Measurements from ENCODE around the gene TMEM69.
"Not testable (repeated sequence)": the region's sequence is repeated elsewhere in the genome, so short reads cannot be mapped to it uniquely, and the experiment has no call there.

Gene TMEM69

GRCh38 chr1:45694823-45695222 is 6.8 kb downstream of the TMEM69 start:
- H3K9me3 ChIP-seq: no peaks in the 10 kb centered on the region
- TF ChIP-seq CTCF (IDR thresholded peaks at IDR 0.05; ENCODE audit: low read depth, low read length): no peak
- H3K4me3 ChIP-seq (ENCODE audit: low read depth, low read length): no peak overlapping the region
- no peaks in the 10 kb centered on the region for H3K36me3 ChIP-seq
- no peaks in the 10 kb centered on the region for H3K27me3 ChIP-seq
- no peaks in the 10 kb centered on the region for H3K4me1 ChIP-seq
- DNase-seq: no peak

GRCh38 chr1:45704637-45705036 is 16.7 kb downstream of the TMEM69 start:
- TF ChIP-seq CTCF (IDR thresholded peaks at IDR 0.05; ENCODE audit: low read depth, low read length): no peak
- H3K9me3 ChIP-seq: no peaks in the 10 kb centered on the region
- no peak for DNase-seq
- H3K36me3 ChIP-seq: no peaks in the 10 kb centered on the region
- no peak overlapping the region for H3K4me3 ChIP-seq (ENCODE audit: low read depth, low read length)
- no peaks in the 10 kb centered on the region for H3K27me3 ChIP-seq
- H3K4me1 ChIP-seq: no peaks in the 10 kb centered on the region

GRCh38 chr1:45713711-45714110 is 25.7 kb downstream of the TMEM69 start:
- H3K4me3 ChIP-seq (ENCODE audit: low read depth, low read length): no peak overlapping the region
- no peaks in the 10 kb centered on the region for H3K4me1 ChIP-seq
- no peaks in the 10 kb centered on the region for H3K27me3 ChIP-seq
- H3K36me3 ChIP-seq: no peaks in the 10 kb centered on the region
- DNase-seq: no peak
- TF ChIP-seq CTCF (IDR thresholded peaks at IDR 0.05; ENCODE audit: low read depth, low read length): no peak
- no peaks in the 10 kb centered on the region for H3K9me3 ChIP-seq

- no peaks in the 10 kb centered on the region for H3K4me1 ChIP-seq
- DNase-seq: no peak
- no peaks in the 10 kb centered on the region for H3K36me3 ChIP-seq
- no peaks in the 10 kb centered on the region for H3K27me3 ChIP-seq
- no peak overlapping the region for H3K4me3 ChIP-seq (ENCODE audit: low read depth, low read length)
- no peak for TF ChIP-seq CTCF (IDR thresholded peaks at IDR 0.05; ENCODE audit: low read depth, low read length)
- no peaks in the 10 kb centered on the region for H3K9me3 ChIP-seq
These were observed 28.7 kb downstream of the TMEM69 start for GRCh38 chr1:45716700-45717099.

GRCh38 chr1:45717386-45717785 is 29.4 kb downstream of the TMEM69 start:
- not testable (repeated sequence) for H3K4me1 ChIP-seq; H3K9me3 ChIP-seq; DNase-seq; H3K4me3 ChIP-seq (ENCODE audit: low read depth, low read length); H3K27me3 ChIP-seq; H3K36me3 ChIP-seq

GRCh38 chr1:45718289-45718688 is 30.3 kb downstream of the TMEM69 start:
- no peak for DNase-seq
- TF ChIP-seq CTCF (IDR thresholded peaks at IDR 0.05; ENCODE audit: low read depth, low read length): no peak
- Histone ChIP-seq H3K4me1 (no peaks in the 10 kb centered on the region), H3K27me3 (no peaks in the 10 kb centered on the region), H3K4me3 (ENCODE audit: low read depth, low read length) (no peak overlapping the region), H3K36me3 (no peaks in the 10 kb centered on the region), H3K9me3 (no peaks in the 10 kb centered on the region)

- Histone ChIP-seq H3K4me3 (ENCODE audit: low read depth, low read length) (no peak overlapping the region), H3K9me3 (no peaks in the 10 kb centered on the region), H3K4me1 (no peaks in the 10 kb centered on the region), H3K36me3 (no peaks in the 10 kb centered on the region), H3K27me3 (no peaks in the 10 kb centered on the region)
- no peak for DNase-seq
- TF ChIP-seq CTCF (IDR thresholded peaks at IDR 0.05; ENCODE audit: low read depth, low read length): no peak
These were observed 33.2 kb downstream of the TMEM69 start for GRCh38 chr1:45721207-45721606.

Measured in BE2C (cell line).